ENCODE measurements around the gene GABRA6.

GABRA6 gene

DNA sequence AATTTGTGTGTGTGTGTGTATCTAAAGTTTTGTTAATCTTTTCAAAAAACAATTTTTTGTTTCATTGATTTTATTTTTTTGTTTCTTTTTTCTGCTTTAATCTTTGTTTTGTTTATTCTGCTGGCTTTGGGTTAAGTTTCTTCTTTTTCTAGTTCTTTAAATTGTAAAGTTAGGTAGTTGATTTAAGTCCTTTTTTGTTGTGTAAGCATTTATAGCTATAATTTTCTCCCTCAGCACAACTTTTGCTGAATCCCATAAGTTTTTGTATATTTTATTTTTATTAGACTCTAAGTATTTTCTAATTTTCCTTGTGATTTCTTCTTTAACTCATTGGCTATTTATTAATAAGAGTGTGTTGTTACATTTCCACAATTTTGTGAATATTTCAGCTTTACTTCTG, 34.9 kb downstream of the GABRA6 start:
- no peak for ATAC-seq
- TF ChIP-seq RARB (CRISPR knock-in tag; IDR thresholded peaks at IDR 0.05), result no peak
- no peak for TF ChIP-seq ESRRG (CRISPR knock-in tag; IDR thresholded peaks at IDR 0.05)
- TF ChIP-seq, protein P1, sequence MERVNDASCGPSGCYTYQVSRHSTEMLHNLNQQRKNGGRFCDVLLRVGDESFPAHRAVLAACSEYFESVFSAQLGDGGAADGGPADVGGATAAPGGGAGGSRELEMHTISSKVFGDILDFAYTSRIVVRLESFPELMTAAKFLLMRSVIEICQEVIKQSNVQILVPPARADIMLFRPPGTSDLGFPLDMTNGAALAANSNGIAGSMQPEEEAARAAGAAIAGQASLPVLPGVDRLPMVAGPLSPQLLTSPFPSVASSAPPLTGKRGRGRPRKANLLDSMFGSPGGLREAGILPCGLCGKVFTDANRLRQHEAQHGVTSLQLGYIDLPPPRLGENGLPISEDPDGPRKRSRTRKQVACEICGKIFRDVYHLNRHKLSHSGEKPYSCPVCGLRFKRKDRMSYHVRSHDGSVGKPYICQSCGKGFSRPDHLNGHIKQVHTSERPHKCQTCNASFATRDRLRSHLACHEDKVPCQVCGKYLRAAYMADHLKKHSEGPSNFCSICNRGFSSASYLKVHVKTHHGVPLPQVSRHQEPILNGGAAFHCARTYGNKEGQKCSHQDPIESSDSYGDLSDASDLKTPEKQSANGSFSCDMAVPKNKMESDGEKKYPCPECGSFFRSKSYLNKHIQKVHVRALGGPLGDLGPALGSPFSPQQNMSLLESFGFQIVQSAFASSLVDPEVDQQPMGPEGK (CRISPR knock-in tag; IDR thresholded peaks at IDR 0.05; ENCODE audit: borderline replicate concordance), result no peak

DNA sequence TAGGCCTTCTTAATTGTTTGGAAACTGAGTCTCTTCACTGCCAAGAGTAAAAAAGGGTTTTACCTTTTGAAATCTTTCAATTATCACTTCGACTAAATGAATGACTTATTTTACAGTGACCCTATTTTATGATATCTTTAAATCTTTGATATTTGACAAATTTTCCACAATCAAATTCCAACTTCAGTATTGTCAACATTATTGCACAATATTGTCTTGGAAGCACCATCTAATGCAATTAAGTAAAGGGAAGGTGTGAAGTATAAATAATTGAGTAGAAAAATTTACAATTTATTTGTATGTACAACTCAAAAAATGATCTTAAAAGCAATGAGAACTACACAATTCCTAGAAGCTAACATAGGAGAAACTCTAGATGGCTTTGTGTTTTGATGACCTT, 49.2 kb downstream of the GABRA6 start:
- no peak for ATAC-seq
- no peak for TF ChIP-seq TCF4 (CRISPR knock-in tag; IDR thresholded peaks at IDR 0.05; ENCODE audit: borderline replicate concordance)
- TF ChIP-seq, protein P2, sequence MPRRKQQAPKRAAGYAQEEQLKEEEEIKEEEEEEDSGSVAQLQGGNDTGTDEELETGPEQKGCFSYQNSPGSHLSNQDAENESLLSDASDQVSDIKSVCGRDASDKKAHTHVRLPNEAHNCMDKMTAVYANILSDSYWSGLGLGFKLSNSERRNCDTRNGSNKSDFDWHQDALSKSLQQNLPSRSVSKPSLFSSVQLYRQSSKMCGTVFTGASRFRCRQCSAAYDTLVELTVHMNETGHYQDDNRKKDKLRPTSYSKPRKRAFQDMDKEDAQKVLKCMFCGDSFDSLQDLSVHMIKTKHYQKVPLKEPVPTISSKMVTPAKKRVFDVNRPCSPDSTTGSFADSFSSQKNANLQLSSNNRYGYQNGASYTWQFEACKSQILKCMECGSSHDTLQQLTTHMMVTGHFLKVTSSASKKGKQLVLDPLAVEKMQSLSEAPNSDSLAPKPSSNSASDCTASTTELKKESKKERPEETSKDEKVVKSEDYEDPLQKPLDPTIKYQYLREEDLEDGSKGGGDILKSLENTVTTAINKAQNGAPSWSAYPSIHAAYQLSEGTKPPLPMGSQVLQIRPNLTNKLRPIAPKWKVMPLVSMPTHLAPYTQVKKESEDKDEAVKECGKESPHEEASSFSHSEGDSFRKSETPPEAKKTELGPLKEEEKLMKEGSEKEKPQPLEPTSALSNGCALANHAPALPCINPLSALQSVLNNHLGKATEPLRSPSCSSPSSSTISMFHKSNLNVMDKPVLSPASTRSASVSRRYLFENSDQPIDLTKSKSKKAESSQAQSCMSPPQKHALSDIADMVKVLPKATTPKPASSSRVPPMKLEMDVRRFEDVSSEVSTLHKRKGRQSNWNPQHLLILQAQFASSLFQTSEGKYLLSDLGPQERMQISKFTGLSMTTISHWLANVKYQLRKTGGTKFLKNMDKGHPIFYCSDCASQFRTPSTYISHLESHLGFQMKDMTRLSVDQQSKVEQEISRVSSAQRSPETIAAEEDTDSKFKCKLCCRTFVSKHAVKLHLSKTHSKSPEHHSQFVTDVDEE (CRISPR knock-in tag; IDR thresholded peaks at IDR 0.05), result no peak
- TF ChIP-seq TOX (CRISPR knock-in tag; IDR thresholded peaks at IDR 0.05; ENCODE audit: borderline replicate concordance), result no peak
- no peak for TF ChIP-seq ISL1 (CRISPR knock-in tag; IDR thresholded peaks at IDR 0.05)
- no peak for TF ChIP-seq OSR1 (CRISPR knock-in tag; IDR thresholded peaks at IDR 0.05)
- TF ChIP-seq, protein P3, sequence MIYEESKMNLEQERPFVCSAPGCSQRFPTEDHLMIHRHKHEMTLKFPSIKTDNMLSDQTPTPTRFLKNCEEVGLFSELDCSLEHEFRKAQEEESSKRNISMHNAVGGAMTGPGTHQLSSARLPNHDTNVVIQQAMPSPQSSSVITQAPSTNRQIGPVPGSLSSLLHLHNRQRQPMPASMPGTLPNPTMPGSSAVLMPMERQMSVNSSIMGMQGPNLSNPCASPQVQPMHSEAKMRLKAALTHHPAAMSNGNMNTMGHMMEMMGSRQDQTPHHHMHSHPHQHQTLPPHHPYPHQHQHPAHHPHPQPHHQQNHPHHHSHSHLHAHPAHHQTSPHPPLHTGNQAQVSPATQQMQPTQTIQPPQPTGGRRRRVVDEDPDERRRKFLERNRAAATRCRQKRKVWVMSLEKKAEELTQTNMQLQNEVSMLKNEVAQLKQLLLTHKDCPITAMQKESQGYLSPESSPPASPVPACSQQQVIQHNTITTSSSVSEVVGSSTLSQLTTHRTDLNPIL (CRISPR knock-in tag; IDR thresholded peaks at IDR 0.05; ENCODE audit: low read depth), result no peak
- no peak for TF ChIP-seq ZNF565 (CRISPR knock-in tag; conservative IDR thresholded peaks at IDR 0.05; ENCODE audit: low read depth)
- no peak for TF ChIP-seq GLIS3 (CRISPR knock-in tag; IDR thresholded peaks at IDR 0.05)
- TF ChIP-seq ESRRG (CRISPR knock-in tag; IDR thresholded peaks at IDR 0.05), result no peak
- TF ChIP-seq SNAI2 (CRISPR knock-in tag; IDR thresholded peaks at IDR 0.05), result no peak

DNA sequence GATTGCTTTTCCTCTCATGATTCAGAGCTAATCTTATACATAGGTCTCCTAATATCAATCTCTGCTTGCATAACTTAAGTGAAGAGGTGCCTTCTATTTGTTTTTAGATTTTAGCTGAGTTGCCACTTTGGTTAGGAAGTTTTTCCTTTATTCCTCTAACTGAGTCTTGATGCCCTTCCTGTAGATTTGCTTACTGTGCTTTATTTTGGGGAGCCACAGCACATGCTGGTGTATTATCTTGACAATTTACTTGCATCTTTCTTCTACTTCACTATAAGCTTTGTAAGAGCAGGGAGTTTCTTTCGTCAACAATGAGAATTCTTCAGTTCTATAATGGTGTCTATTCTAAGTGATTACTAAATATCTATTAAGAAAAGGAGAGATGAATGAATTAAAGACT, 54.9 kb downstream of the GABRA6 start:
- TF ChIP-seq ZFP3 (CRISPR knock-in tag; IDR thresholded peaks at IDR 0.05) (no peak), ZNF565 (CRISPR knock-in tag; conservative IDR thresholded peaks at IDR 0.05; ENCODE audit: low read depth) (no peak), CSDC2 (CRISPR knock-in tag; IDR thresholded peaks at IDR 0.05) (no peak), PPARA (CRISPR knock-in tag; IDR thresholded peaks at IDR 0.05; ENCODE audit: borderline replicate concordance) (no peak), TOX (CRISPR knock-in tag; IDR thresholded peaks at IDR 0.05; ENCODE audit: borderline replicate concordance) (no peak), BACH2 (CRISPR knock-in tag; IDR thresholded peaks at IDR 0.05; ENCODE audit: borderline replicate concordance) (no peak), SNAI2 (CRISPR knock-in tag; IDR thresholded peaks at IDR 0.05) (no peak)
- TF ChIP-seq, protein P4, sequence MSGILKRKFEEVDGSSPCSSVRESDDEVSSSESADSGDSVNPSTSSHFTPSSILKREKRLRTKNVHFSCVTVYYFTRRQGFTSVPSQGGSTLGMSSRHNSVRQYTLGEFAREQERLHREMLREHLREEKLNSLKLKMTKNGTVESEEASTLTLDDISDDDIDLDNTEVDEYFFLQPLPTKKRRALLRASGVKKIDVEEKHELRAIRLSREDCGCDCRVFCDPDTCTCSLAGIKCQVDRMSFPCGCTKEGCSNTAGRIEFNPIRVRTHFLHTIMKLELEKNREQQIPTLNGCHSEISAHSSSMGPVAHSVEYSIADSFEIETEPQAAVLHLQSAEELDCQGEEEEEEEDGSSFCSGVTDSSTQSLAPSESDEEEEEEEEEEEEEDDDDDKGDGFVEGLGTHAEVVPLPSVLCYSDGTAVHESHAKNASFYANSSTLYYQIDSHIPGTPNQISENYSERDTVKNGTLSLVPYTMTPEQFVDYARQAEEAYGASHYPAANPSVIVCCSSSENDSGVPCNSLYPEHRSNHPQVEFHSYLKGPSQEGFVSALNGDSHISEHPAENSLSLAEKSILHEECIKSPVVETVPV (CRISPR knock-in tag; IDR thresholded peaks at IDR 0.05), result no peak
- TF ChIP-seq, protein P2 (CRISPR knock-in tag; IDR thresholded peaks at IDR 0.05), result no peak
- ATAC-seq, result no peak

DNA sequence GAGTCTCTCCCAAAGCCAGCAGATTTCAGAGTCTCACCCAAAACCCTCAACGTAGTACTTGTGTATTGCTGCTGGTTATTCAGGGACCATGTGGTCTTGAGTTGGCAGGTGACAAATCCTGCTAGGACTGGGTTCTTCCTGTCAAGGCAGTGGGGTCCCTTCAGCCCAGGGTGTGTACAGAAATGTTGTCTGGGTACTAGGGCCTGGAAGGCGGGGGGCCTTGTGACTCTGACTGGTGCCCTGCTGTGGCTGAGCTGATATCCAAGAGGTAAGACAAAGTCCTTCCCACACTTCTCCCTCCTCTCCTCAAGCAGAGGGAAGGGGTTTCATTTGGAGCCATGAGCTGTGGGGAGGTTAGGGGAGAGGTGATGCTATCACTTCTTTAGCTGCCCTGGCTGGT, 58.8 kb downstream of the GABRA6 start:
- no peak for ATAC-seq
- TF ChIP-seq, protein P2 (CRISPR knock-in tag; IDR thresholded peaks at IDR 0.05), result no peak
- TF ChIP-seq OSR1 (CRISPR knock-in tag; IDR thresholded peaks at IDR 0.05) (no peak), RARB (CRISPR knock-in tag; IDR thresholded peaks at IDR 0.05) (no peak), GLIS3 (CRISPR knock-in tag; IDR thresholded peaks at IDR 0.05) (no peak), ESRRG (CRISPR knock-in tag; IDR thresholded peaks at IDR 0.05) (no peak), TOX (CRISPR knock-in tag; IDR thresholded peaks at IDR 0.05; ENCODE audit: borderline replicate concordance) (no peak), ISL1 (CRISPR knock-in tag; IDR thresholded peaks at IDR 0.05) (no peak), ZFP30 (CRISPR knock-in tag; IDR thresholded peaks at IDR 0.05) (no peak), ZC3H10 (CRISPR knock-in tag; IDR thresholded peaks at IDR 0.05) (no peak), ZNF70 (CRISPR knock-in tag; IDR thresholded peaks at IDR 0.05) (no peak), ZNF565 (CRISPR knock-in tag; conservative IDR thresholded peaks at IDR 0.05; ENCODE audit: low read depth) (no peak), SNAI2 (CRISPR knock-in tag; IDR thresholded peaks at IDR 0.05) (no peak)

All from SK-N-SH treated with all-trans-retinoic acid at 6 μM for 48 hours (cell line).